ENCODE data around the gene KLK1.
A peak's percentile ranks its signal among the peaks of the same experiment; 100 is the strongest.

KLK1 gene

GRCh38 chr19:50838239-50838638 is 14.7 kb upstream of the KLK1 start:
- in situ Hi-C loops (cut with HindIII; ENCODE audit: low pct_ligation_motif_present, low pct_unique_long_range_greater_than_20kb, low sequenced_read_pairs): no loop called here

GRCh38 chr19:50837300-50837699 is 13.7 kb upstream of the KLK1 start:
- DNase-seq: no peak
- in situ Hi-C loops (cut with HindIII; ENCODE audit: low pct_ligation_motif_present, low pct_unique_long_range_greater_than_20kb, low sequenced_read_pairs): no loop called here

More at GRCh38 chr19:50838239-50838638, 14.7 kb upstream of the KLK1 start:
- peak; percentile 33 for DNase-seq

DNA sequence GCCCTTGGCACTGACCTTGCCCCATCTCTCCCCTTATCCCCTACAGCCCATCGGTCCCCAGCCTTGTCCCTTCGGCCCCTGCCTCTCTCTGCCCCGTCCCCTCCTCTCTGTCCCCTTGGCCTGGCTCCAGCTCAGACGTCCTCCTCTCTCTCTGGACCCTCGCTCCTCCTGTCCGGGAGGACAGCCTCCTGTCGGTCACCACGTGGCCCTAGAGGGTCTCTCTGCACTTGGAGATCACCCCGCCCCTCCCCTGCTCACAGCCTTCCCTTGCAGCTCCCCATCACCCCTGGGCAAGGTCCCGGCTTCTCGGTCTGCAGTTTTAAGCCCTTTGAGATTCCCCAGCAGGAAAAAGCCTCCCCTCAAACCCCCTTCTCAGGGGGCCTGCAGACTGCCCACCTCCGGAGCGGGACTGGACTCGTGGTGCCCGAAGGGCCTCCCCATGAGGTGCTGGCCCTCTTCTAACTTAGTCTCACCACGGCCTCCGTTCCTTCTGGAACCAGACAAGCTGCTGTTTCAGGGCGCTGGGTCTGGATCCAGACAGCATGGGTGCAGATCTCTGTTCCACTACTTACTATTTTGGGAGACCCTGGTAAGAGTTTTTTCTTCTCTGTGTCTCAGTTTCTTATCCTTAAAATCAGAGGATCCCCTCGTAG is 13.1 kb upstream of the KLK1 start:
- DNase-seq: no peak
- in situ Hi-C loops (cut with HindIII; ENCODE audit: low pct_ligation_motif_present, low pct_unique_long_range_greater_than_20kb, low sequenced_read_pairs): no loop called here

DNA sequence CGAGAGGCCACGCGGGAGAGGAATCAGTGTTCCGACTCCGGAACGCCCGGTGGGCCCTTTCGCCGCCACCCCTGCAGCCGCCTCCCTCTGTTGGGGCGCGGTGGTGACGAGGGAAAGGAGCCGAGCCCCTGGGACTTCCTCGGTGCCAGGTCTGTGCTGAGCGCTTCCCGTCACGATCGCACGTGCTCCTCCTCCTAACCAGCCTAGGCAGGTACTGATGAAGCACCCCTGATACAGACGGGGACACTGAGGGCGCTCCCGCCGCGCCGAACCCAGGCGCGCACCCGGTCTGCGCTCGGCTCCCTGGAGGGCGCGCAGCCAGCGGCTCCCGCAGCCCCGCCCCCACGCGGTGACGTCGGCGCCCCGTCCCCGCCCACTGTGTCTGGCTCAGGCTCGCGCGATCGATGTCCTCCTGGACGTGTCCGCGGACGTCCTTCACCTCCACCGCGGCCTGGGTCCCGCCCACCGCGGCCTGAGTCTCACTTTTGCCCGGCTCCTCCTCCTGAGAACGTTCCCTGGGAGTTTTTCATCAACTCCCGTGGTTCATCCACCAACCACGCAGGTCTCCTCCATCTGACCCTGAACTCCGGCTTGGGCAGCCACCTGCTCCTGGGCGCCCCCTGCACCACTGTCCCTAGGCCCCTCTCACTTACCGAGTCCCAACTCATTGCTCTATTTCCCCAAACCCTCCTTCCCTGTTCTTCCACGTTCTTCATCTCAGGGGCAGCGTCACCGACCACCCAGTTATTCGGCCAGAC is 12.4 kb upstream of the KLK1 start:
- DNase-seq: peak; percentile 76

DNA sequence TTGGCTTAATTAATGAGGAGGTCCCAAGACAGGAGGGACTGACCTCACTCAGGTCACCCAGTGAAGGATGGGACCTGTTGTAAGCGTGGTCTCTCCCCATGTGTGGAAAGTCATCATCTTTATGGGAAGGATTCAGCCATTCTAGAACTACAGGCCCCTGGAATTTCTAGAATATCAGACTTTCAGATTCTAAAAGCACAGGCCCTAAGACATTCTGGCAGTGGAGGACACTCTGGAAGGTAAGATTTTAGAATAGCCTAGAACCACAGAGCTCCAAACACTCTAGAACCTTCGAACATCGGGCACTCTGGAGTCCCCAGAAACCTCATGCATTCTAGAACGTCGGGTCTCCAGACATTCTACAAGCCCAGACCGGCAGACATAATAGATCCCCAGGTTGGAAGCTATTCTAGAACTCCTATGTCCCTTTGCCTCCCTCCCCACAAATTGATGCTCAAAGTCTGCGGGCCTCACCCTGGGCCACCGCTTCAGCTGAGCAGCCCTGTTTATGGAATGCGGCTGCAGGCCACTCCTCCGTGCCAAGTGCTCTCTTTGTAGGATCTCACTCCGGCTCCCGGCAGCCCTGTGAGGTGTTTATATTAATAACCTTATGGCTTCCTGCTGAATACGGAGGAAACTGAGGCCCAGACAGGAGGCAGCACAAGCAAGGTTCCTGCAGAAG is 11.7 kb upstream of the KLK1 start:
- DNase-seq: peak; percentile 22
- in situ Hi-C loops (cut with HindIII; ENCODE audit: low pct_ligation_motif_present, low pct_unique_long_range_greater_than_20kb, low sequenced_read_pairs): no loop called here

More for the DNA sequence above, 12.4 kb upstream of the KLK1 start:
- in situ Hi-C loops (cut with HindIII; ENCODE audit: low pct_ligation_motif_present, low pct_unique_long_range_greater_than_20kb, low sequenced_read_pairs): no loop called here

DNA sequence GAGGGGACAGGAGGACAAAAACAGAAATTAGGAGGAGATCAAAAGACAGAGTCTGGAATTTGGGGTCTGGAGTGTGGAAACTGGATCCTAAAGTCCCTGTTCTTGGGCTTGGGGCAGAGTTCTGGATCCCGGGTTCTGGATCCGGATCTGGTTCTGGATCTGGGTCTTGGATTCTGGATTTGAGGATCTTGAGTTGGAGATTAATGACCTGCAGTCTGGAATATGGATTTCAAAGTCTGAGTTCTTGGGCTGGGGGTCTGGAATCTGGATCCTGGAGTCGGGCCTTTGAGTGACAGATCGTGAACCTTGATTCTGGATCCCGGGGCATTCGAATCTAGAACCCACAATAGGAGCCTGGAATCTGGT is 10.2 kb upstream of the KLK1 start:
- in situ Hi-C loops (cut with HindIII; ENCODE audit: low pct_ligation_motif_present, low pct_unique_long_range_greater_than_20kb, low sequenced_read_pairs): no loop called here
- DNase-seq: no peak

DNA sequence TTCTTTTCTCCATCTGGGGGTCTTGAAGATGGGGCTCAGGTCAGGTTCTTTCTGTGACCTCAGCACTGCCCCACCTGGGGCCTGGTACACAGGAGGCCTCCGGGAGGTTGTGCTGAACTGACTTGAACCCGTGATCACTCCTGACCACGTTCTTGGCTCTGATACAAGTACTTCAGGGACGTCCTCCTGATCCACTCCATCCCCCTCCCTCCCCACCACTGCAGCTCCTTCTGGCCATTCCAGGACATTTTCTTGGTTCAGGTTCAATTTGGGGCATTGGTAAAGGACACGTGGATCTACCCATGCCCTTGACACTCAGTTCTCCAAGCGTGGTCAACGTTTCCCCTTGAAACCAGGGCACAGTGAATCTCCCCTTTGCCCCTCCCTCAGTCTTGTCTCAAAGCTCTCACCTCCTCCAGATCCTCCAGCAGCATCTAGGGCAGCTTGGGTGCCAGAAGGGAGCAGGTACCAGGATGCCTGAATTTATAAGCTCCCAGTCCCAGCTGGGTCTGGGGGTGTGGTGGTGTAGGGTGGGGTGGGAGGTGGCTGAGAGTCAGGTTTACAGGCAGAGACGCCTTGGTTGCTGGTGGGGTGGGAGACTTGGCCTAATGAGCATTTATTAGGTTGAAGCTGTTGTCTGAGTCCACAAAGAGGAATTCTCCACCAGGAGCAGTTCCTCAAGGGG is 9.7 kb upstream of the KLK1 start, which contains the start of gene KLK15:
TSS of gene KLK15 (minus strand) at position 458 of the 685 bp plus-strand sequence. CDS start 2,082 bp downstream, outside the sequence.
- in situ Hi-C loops (cut with HindIII; ENCODE audit: low pct_ligation_motif_present, low pct_unique_long_range_greater_than_20kb, low sequenced_read_pairs): no loop called here
- no peak for DNase-seq

- DNase-seq: no peak
- in situ Hi-C loops (cut with HindIII; ENCODE audit: low pct_ligation_motif_present, low pct_unique_long_range_greater_than_20kb, low sequenced_read_pairs): no loop called here
These were observed 9.1 kb upstream of the KLK1 start for GRCh38 chr19:50832666-50833065.

- in situ Hi-C loops (cut with HindIII; ENCODE audit: low pct_ligation_motif_present, low pct_unique_long_range_greater_than_20kb, low sequenced_read_pairs): no loop called here
- no peak for DNase-seq
These were observed 7.4 kb upstream of the KLK1 start for GRCh38 chr19:50831026-50831396.

DNA sequence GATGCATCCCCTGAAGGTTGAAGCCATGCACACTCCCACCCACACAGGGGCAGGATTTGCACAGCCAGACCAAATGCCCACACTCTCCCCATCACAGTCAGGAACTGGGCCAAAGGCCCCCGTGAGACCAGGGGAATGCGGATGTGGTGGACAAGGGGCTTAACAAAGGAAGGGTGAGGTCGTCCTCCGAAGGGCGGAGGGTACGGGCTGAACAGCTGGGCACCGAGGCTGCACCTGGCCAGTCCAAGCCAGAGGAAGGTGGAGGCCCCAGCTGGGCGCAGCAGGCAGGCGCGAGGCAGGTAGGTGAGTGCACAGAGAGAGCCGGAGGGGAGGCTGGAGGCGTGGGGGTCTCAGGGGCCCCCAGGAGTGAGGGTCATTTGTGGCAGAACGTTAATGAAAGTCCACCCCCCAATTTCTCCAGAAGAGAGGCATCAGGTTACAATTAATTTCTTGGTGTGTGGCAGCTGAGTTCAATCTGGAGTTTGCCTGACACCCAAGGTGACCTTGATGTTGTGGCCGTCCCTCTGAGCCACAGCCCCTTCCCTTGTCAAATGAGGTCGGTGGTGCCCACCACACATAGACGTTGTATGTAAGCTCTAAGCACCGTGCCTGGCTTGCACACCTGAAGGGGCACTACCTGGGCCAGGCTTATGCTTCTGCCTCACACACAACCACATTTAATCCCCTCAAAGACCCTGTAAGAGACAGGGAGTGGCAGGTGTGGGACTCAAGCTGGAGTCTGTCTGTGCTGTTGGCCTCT is 6.9 kb upstream of the KLK1 start:
- in situ Hi-C loops (cut with HindIII; ENCODE audit: low pct_ligation_motif_present, low pct_unique_long_range_greater_than_20kb, low sequenced_read_pairs): no loop called here
- no peak for DNase-seq

GRCh38 chr19:50829801-50830200 is 6.2 kb upstream of the KLK1 start:
- in situ Hi-C loops (cut with HindIII; ENCODE audit: low pct_ligation_motif_present, low pct_unique_long_range_greater_than_20kb, low sequenced_read_pairs): no loop called here
- no peak for DNase-seq

DNA sequence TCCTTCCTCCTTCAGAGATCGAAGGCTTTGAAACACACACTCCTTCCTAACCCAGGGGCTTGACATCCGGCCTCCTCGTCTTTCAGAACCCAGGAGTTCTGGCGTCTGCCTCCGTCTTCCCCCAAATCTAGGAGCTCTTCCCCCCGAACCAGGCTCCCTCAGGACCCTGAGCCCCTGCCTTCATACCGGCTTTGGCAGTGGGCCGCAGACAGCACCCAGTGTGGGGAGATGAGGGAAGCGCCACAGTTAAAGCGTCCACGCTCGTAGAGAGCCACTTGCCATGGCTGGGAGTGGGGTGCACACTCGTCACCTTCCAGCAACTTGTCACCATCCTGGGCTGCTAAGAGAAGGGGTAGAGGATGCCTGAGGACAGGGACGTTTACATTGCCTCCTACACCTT is 3.9 kb upstream of the KLK1 start:
- in situ Hi-C loops (cut with HindIII; ENCODE audit: low pct_ligation_motif_present, low pct_unique_long_range_greater_than_20kb, low sequenced_read_pairs): no loop called here

DNA sequence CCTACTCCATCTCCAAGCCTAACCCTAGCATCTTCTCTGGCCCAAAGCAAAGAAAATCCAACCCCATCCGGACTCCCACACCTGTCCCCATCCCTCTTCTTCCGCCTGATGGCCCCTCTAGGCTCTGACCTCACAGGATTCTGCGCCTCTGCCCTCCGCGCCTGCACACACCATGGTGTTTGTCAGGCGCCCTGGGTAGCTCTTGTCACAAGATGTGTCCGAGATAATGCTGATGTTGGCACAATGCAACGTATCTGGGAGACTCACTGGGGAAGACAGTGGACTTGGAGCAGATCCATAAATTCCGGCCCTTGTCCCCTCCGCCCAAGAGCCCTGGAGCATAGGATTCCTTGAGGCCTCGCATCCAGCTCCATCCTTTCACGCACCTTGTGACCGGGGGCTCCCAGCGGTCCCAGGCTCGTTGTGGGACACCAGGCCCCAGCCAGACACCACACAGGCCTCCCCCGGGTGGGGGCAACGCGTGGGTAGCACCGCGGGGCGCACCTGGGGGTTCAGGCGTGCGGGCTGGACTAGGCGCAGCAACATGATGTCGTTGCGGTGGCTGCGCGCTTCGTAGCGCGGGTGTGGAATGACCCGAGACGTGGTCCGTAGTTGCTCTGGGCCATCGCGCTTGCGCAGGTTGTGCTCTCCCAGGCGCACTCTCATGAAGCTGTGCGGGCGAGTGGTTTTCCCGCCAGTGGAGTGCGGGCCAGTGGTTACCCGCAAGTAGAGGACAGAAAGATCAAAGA is 3.1 kb upstream of the KLK1 start:
- no peak for DNase-seq
- in situ Hi-C loops (cut with HindIII; ENCODE audit: low pct_ligation_motif_present, low pct_unique_long_range_greater_than_20kb, low sequenced_read_pairs): no loop called here

More for the DNA sequence above, 3.9 kb upstream of the KLK1 start:
- DNase-seq: no peak

DNA sequence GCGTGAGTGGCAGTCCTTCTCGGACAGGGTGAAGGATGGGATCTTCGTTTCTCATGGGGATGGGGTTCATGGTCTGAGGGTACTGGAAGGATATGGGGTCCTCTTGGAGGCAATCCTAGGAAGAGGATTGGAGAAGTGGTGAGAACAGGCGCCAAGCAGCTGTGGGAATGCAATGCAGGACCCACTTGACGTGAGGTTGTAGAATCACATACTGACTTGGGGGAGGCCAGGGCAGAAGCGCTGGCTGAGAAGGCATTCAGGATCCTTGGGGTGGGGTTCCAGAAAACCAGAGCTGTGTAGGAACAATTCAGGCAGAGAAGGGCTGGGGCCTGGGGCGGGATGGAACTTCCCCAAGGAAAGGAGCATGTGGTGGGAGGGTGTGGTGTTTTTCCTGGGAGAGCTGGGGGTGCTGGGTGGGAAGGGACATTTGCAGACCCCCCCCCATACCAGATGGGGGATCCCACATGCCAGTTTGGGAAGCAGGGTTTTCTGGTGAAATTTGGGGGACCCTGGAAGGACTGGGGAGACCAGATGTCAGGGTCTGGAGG is 852 bp downstream of the KLK1 start:
- DNase-seq: no peak
- in situ Hi-C loops (cut with HindIII; ENCODE audit: low pct_ligation_motif_present, low pct_unique_long_range_greater_than_20kb, low sequenced_read_pairs): no loop called here

DNA sequence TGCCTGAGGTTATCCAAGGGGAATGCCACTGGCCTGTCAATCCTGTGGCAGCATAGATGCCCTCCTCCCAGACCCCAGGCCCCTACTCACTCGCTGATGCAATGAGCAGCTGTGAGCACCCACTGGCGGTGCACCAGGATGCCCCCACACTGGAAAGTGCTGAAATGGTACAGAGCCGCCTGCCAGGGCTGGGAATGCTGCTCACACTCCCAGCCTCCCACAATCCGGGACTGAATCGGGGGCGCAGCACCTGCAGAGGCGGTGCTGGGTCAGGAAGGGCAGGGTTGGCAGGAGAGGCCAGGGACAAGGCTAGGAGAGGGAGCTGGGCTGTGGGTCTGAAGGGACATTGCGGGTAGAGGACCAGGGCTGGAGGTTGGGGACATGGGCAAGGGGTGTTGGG is 2.0 kb downstream of the KLK1 start:
- no peak for DNase-seq
- in situ Hi-C loops (cut with HindIII; ENCODE audit: low pct_ligation_motif_present, low pct_unique_long_range_greater_than_20kb, low sequenced_read_pairs): no loop called here

GRCh38 chr19:50821248-50821612 is 2.4 kb downstream of the KLK1 start:
- in situ Hi-C loops (cut with HindIII; ENCODE audit: low pct_ligation_motif_present, low pct_unique_long_range_greater_than_20kb, low sequenced_read_pairs): no loop called here
- DNase-seq: no peak

- DNase-seq: no peak
- in situ Hi-C loops (cut with HindIII; ENCODE audit: low pct_ligation_motif_present, low pct_unique_long_range_greater_than_20kb, low sequenced_read_pairs): no loop called here
These were observed 2.9 kb downstream of the KLK1 start for GRCh38 chr19:50820549-50821247.
